Stimulated activated CD4-positive, alpha-beta T cell treated with anti-CD3 and anti-CD28 coated beads, Interleukin-15, amount 100 ng/mL, for 1 hour (primary cell): ENCODE measurements around the gene SLC10A3.

Source experiments
- DNase-seq, 2 donors: peaks; one replicate each; pipeline ENCODE4 v3.0.0-alpha.2; 2020; ENCODE audit warnings: low read depth in 1 of 2, low spot score in 1 of 2

Gene SLC10A3

DNA sequence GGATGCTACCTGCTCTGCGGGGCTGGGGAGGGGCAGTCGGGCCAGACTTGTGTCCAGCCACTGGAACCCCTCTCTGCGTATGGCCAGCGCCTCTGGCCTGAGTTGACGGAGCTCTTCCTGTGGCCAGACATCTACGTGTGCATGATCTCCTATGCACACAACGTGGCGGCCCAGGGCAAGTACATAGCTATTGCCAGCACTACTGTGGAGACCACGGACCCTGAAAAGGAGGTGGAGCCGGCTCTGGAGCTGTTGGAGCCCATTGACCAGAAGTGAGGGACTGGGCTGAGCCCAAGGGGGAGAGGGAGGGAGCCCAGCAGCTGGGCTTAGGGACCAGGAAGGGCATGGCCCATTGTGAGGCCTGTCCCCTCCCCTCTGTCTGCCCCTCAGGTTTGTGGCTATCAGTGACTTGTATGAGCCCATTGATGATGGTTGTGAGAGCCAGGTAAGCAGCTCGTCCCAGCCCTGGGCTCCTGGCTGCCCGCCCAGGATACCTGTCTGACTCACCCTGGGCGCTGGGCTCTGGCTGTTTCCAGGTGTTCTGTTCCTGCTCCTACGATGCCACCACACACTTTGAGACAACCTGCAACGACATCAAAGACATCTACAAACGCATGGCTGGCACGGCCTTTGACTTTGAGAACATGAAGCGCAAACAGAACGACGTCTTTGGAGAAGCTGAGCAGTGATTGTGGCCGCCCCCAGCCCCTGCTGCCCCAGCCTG lies 48.3 kb downstream of the SLC10A3 start:
- DNase-seq, result no peak

DNA sequence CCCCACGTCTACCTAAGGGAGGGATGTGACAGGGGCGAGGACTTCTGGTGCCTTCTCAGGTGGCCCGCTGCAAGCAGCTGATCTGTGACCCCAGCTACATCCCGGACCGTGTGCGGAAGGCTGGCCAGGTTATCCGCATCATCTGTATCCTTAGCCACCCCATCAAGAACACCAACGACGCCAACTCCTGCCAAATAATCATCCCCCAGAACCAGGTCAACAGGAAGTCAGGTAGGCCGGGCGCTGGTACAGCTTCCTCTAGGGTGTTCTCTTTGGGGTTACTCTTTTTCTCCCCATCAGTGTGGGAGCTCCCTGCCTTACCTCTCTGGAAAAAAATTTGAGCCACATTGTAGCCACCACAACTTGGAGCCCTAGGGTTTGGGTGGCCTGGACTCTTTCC lies 48.9 kb downstream of the SLC10A3 start:
- DNase-seq, result no peak

DNA sequence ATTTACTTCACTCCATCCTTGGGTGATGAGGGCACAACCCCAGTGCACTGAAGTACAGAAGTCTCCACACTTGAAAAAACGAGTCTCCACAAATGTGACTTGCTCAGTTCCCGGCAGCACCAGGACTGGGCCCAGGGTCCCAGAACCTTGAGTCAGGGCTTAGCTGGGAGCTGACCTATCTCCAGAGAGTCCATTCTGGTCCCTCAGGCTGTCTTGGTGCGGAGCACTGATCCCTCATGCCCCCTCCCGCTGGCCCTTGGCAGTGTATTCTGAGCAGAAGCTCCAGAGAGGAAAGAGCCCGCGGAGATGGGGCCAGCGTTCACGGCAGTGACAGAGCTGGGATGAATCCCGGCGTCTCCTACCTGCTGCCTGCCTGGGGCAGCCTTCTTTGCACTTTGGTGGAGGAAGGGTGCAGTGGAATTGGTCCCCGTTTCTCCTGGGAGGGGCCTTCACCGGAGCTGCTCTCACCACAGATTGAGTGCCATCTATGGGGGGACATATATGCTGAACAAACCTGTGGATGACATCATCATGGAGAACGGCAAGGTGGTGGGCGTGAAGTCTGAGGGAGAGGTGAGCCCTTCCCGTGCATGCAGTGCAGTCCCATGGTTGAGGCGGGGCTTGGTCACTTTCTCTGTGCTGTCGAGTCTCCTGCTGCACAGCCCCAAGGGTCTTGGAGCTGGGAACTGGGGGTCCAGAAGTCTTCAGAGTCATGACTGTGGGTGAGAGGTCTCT lies 49.6 kb downstream of the SLC10A3 start:
- no peak for DNase-seq

DNA sequence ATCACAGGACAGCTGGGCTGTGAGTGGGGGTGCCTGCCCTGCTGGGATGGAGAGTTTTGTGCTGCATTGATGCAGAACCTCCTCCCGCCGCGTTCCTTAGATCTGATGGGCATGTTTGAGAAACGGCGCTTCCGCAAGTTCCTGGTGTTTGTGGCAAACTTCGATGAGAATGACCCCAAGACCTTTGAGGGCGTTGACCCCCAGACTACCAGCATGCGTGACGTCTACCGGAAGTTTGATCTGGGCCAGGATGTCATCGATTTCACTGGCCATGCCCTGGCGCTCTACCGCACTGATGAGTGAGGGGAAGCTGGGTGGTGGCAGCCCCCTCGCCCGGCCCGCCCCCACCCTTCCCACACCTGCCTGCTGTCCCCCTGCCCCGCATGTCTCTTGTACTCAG lies 50.6 kb downstream of the SLC10A3 start:
- no peak for DNase-seq

GRCh38 chrX:154437971-154438893 lies 52.2 kb downstream of the SLC10A3 start:
- DNase-seq, result no peak
